ENCODE data around the gene SLC19A2. TPM values are rescaled to one million over a fixed set of nuclear protein-coding genes. Genes with fewer than 3 reads are reported as not detected.

SLC19A2 gene
- total and polyA plus RNA-seq, 2 of the 8 experiments (the other 6 are each of a cell fraction or from before 2014, with no cell fraction given) = 21.2 to 23.2 TPM

DNA sequence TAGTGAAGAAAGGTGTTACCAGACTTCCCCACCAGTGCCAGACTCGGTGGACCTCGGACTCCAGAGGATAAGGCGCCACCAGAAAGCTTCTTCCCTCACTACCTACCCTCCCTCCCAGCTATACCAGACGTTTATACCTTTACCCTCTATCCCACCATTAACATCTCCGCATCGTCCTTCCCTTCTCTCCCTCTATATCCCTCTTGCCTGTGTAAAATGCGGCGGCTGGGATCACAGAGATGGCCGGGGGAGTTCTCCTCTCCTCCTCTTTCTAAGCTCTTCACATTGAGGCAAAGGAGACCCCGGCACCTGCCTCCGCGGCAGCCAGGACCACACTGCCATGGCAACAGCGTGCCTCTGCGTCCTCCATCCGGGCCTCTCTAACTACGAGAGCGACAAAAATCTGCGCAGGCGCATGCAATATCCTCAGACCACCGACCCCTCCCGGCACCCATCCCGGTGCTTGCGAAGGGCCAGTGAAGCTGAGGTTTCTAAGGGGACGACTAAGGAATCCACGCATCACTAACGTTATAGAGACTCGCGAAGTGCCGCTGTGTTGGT, 58.6 kb downstream of the SLC19A2 start, which contains the start of gene CCDC181 (continued):
- TF ChIP-seq KDM1A (IDR thresholded peaks at IDR 0.05; ENCODE audit: borderline replicate concordance, low read length) (no peak), RNF2 (IDR thresholded peaks at IDR 0.05; ENCODE audit: borderline replicate concordance, low read depth, low read length, missing control alignments, poor library complexity, severe bottlenecking) (no peak), KDM5A (IDR thresholded peaks at IDR 0.05; ENCODE audit: low read length) (no peak), SAP30 (IDR thresholded peaks at IDR 0.05; ENCODE audit: insufficient read depth, insufficient replicate concordance, low read length) (peak; percentile 35), CBX8 (IDR thresholded peaks at IDR 0.05; ENCODE audit: borderline replicate concordance, low read depth, low read length) (no peak), ASH2L (IDR thresholded peaks at IDR 0.05; ENCODE audit: low read length) (peak; percentile 33), KDM4A (IDR thresholded peaks at IDR 0.05; ENCODE audit: low read depth, low read length, severe bottlenecking) (no peak), FOSL1 (IDR thresholded peaks at IDR 0.05; ENCODE audit: insufficient read depth, low read depth, low read length) (no peak), EGR1 (IDR thresholded peaks at IDR 0.05; ENCODE audit: borderline replicate concordance, low read depth, low read length) (no peak), TBP (IDR thresholded peaks at IDR 0.05; ENCODE audit: low read depth, low read length) (peak; percentile 59), BCL11A (IDR thresholded peaks at IDR 0.05; ENCODE audit: low read depth in 2 of 2, low read length in 2 of 2) (no peak), HDAC6 (IDR thresholded peaks at IDR 0.05; ENCODE audit: low read depth, low read length) (no peak), CHD1 (IDR thresholded peaks at IDR 0.05; ENCODE audit: low read depth, low read length) (no peak), SRF (IDR thresholded peaks at IDR 0.05; ENCODE audit: low read depth, low read length) (no peak), EP300 (IDR thresholded peaks at IDR 0.05; ENCODE audit: borderline replicate concordance in 1 of 2, low read depth in 2 of 2, low read length in 2 of 2) (no peak), TAF1 (IDR thresholded peaks at IDR 0.05; ENCODE audit: low read depth, low read length) (peak; percentile 60; the same call in 1 of the 2 replicates), CEBPB (IDR thresholded peaks at IDR 0.05; ENCODE audit: low read depth, low read length) (peak; percentile 36; the same call in 1 of the 2 replicates), YY1 (IDR thresholded peaks at IDR 0.05; ENCODE audit: low read depth, low read length) (peak; percentile 44; the same call in 1 of the 2 replicates), TAF7 (optimal IDR thresholded peaks at IDR 0.05; ENCODE audit: borderline replicate concordance, low read depth, low read length) (no peak), GTF2F1 (IDR thresholded peaks at IDR 0.05; ENCODE audit: borderline replicate concordance, low read depth, low read length) (no peak), PHF8 (conservative IDR thresholded peaks at IDR 0.05; ENCODE audit: low read depth, low read length) (no peak), RAD21 (IDR thresholded peaks at IDR 0.05 in 1 of 2, conservative IDR thresholded peaks at IDR 0.05 in 1 of 2; ENCODE audit: low read depth in 2 of 2, low read length in 2 of 2) (peak in 1 of 2 experiments; percentile 1; a peak in 1 of 4 replicates)
- TF ChIP-seq, protein P1, sequence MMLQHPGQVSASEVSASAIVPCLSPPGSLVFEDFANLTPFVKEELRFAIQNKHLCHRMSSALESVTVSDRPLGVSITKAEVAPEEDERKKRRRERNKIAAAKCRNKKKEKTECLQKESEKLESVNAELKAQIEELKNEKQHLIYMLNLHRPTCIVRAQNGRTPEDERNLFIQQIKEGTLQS (IDR thresholded peaks at IDR 0.05; ENCODE audit: insufficient read depth, low read depth, low read length) = no peak

All from H1 (cell line).